ENCODE measurements around the gene CFAP73.

DNA sequence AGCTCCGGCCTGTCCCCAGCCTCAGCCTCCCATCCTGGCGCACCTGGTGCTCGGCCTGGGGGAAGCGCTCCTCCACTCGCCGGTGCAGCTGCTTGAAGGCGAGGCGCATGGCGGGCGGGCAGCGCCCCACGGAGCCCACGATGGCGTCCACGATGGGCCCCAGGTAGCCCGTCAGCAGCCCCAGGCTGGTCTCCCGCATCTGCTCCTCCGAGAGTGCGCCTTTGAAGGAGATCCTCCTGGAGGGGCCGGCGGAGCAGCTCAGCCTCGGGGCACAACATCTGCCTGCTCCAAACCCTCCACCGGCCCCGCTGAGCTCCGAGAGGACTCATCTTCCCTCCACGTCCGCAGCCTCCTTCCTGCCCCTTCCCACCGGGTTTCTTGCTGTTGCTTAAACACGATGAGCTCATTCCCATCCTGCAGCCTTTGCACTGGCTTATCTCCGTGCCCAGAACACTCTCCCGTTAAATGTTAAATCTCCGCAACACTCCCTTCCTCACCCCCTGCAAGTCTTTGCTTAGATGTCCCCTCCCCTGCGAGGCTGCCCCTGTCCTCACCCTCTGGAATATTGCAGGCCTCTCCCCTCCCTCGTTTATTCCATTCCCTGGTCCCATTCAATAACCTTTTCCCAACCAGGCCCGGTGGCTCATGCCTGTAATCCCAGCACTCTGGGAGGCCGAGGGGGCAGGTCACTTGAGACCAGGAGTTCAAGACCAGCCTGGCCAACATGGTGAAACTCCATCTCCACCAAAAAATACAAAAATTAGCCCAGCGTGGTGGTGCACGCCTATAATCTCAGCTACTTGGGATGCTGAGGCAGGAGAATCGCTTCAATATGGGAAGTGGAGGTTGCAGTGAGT, 37.3 kb upstream of the CFAP73 start:
- TF ChIP-seq, protein P1, sequence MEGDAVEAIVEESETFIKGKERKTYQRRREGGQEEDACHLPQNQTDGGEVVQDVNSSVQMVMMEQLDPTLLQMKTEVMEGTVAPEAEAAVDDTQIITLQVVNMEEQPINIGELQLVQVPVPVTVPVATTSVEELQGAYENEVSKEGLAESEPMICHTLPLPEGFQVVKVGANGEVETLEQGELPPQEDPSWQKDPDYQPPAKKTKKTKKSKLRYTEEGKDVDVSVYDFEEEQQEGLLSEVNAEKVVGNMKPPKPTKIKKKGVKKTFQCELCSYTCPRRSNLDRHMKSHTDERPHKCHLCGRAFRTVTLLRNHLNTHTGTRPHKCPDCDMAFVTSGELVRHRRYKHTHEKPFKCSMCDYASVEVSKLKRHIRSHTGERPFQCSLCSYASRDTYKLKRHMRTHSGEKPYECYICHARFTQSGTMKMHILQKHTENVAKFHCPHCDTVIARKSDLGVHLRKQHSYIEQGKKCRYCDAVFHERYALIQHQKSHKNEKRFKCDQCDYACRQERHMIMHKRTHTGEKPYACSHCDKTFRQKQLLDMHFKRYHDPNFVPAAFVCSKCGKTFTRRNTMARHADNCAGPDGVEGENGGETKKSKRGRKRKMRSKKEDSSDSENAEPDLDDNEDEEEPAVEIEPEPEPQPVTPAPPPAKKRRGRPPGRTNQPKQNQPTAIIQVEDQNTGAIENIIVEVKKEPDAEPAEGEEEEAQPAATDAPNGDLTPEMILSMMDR (IDR thresholded peaks at IDR 0.05 in 2 of 3, conservative IDR thresholded peaks at IDR 0.05 in 1 of 3; ENCODE audit: borderline replicate concordance in 1 of 3, insufficient read depth in 1 of 3, low read depth in 2 of 3, low read length in 2 of 3): no peak
- TF ChIP-seq EGR1 (IDR thresholded peaks at IDR 0.05; ENCODE audit: low read depth) (no peak), POLR2A (IDR thresholded peaks at IDR 0.05; ENCODE audit: borderline replicate concordance, extremely low read depth, insufficient read depth, insufficient read length) (no peak), CBX3 (IDR thresholded peaks at IDR 0.05; ENCODE audit: low read depth) (no peak)

Data from HCT116 (cell line).